Naive B cell (primary cell): ENCODE data around the gene USP17L10. TPM values are rescaled to one million over a fixed set of nuclear protein-coding genes. Genes with fewer than 3 reads are reported as not detected.
"Not testable (repeated sequence)": the region's sequence is repeated elsewhere in the genome, so short reads cannot be mapped to it uniquely, and the experiment has no call there.

Experiments used
- ATAC-seq, 2 donors: fragments of 150-1000 bp; cut with Tn5 transposase; 2 replicates each; pipeline ENCODE4 v1.10.0; 2021; ENCODE audit warnings: low read depth in 2 of 2, mild to moderate bottlenecking in 2 of 2, moderate library complexity in 2 of 2
- DNase-seq: peaks from one replicate; pipeline ENCODE4 v3.0.0; 2022
- H3K27ac Mint-ChIP-seq, 6 donors: one replicate each; pipeline ENCODE4 v1.8.0; 2020 to 2022; ENCODE audit warnings: mild to moderate bottlenecking in 6 of 6, mixed read lengths in 6 of 6, moderate library complexity in 5 of 6, inconsistent platforms in 2 of 6
- H3K27me3 Mint-ChIP-seq, 3 donors: one replicate each; pipeline ENCODE4 v1.8.0; 2021 to 2022; ENCODE audit warnings: mixed read lengths in 3 of 3, mild to moderate bottlenecking in 1 of 3
- H3K36me3 Mint-ChIP-seq, 2 donors: one replicate each; pipeline ENCODE4 v1.8.0; 2020 to 2022; ENCODE audit warnings: mixed read lengths in 2 of 2, inconsistent platforms in 1 of 2, mild to moderate bottlenecking in 1 of 2
- H3K4me1 Mint-ChIP-seq, 3 donors: one replicate each; pipeline ENCODE4 v1.8.0; 2020 to 2022; ENCODE audit warnings: mixed read lengths in 3 of 3, inconsistent platforms in 1 of 3, mild to moderate bottlenecking in 1 of 3, moderate library complexity in 1 of 3
- H3K4me3 Mint-ChIP-seq, 8 donors: one replicate each; pipeline ENCODE4 v1.8.0; 2020 to 2022; ENCODE audit warnings: mild to moderate bottlenecking in 8 of 8, mixed read lengths in 8 of 8, moderate library complexity in 8 of 8, inconsistent platforms in 2 of 8
- H3K9me3 Mint-ChIP-seq, 7 donors: one replicate each; pipeline ENCODE4 v1.8.0; 2020 to 2022; ENCODE audit warnings: mixed read lengths in 7 of 7, mild to moderate bottlenecking in 5 of 7, inconsistent platforms in 2 of 7, moderate library complexity in 1 of 7
- polyA plus RNA-seq, 6 donors: library from polyadenylated mRNA; unstranded; fragments of 300-500 nt; fragmentation: Illumina TruSeq; gene quantifications; one replicate each; pipeline ENCODE4 v1.2.3, GENCODE V29; 2021; ENCODE audit warnings: low read depth in 6 of 6

Gene USP17L10
- polyA plus RNA-seq, 6 donors from 2014 or later = not detected

DNA sequence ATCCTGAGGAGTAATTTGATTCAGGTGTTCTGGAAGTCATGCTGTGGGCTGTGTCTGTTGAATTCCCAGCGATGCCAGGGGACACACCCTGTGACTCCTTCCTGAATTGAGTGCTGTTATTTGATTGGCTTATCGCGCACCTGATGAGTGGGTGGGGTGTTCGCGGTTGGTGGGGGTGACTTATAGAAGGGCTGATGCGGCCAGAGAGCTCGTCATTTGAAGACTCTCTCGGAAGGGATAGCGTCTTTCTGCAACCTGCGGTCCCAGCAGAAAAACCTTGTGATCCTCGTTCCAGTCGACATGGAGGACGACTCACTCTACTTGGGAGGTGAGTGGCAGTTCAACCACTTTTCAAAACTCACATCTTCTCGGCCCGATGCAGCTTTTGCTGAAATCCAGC, 47.4 kb downstream of the USP17L10 start, which contains the start of gene USP17L20:
Gene USP17L20 (plus strand): TSS at position 301 of the 400 bp plus-strand sequence. CDS start 0 bp downstream, at position 301.
- not testable (repeated sequence) for H3K36me3 Mint-ChIP-seq, H3K4me3 Mint-ChIP-seq, H3K27ac Mint-ChIP-seq, DNase-seq, H3K4me1 Mint-ChIP-seq, H3K27me3 Mint-ChIP-seq, ATAC-seq, H3K9me3 Mint-ChIP-seq

Other genes starting within 250 kb of the USP17L10 start
- not detected for gene FAM90A26, start 40.2 kb upstream of the USP17L10 start, polyA plus RNA-seq
- gene USP17L11, start 4.7 kb downstream of the USP17L10 start, polyA plus RNA-seq = not detected
- gene USP17L12, start 9.5 kb downstream of the USP17L10 start, polyA plus RNA-seq = not detected
- gene USP17L13, start 14.2 kb downstream of the USP17L10 start, polyA plus RNA-seq = not detected
- gene USP17L15, start 23.7 kb downstream of the USP17L10 start, polyA plus RNA-seq = not detected
- gene USP17L17, start 33.2 kb downstream of the USP17L10 start, polyA plus RNA-seq = not detected
- not detected for gene USP17L18, start 38.0 kb downstream of the USP17L10 start, polyA plus RNA-seq
- gene USP17L19, start 42.7 kb downstream of the USP17L10 start, polyA plus RNA-seq = not detected
- gene USP17L20, start 47.5 kb downstream of the USP17L10 start, polyA plus RNA-seq = not detected
- not detected for gene USP17L21, start 52.2 kb downstream of the USP17L10 start, polyA plus RNA-seq
- not detected for gene USP17L22, start 57.0 kb downstream of the USP17L10 start, polyA plus RNA-seq
- gene USP17L24, start 114.5 kb downstream of the USP17L10 start, polyA plus RNA-seq = not detected
- not detected for gene USP17L25, start 119.3 kb downstream of the USP17L10 start, polyA plus RNA-seq
- gene USP17L26, start 124.0 kb downstream of the USP17L10 start, polyA plus RNA-seq = not detected
- not detected for gene USP17L5, start 128.7 kb downstream of the USP17L10 start, polyA plus RNA-seq
- not detected for gene USP17L27, start 133.5 kb downstream of the USP17L10 start, polyA plus RNA-seq
- gene USP17L28, start 138.2 kb downstream of the USP17L10 start, polyA plus RNA-seq = not detected
- gene USP17L29, start 143.0 kb downstream of the USP17L10 start, polyA plus RNA-seq = not detected
- gene USP17L30, start 152.5 kb downstream of the USP17L10 start, polyA plus RNA-seq = not detected
- not detected for gene DEFB131A, start 233.8 kb downstream of the USP17L10 start, polyA plus RNA-seq